ENCODE data around the gene RIT2.
"Not testable (repeated sequence)": the region's sequence is repeated elsewhere in the genome, so short reads cannot be mapped to it uniquely, and the experiment has no call there.

Gene RIT2

GRCh38 chr18:42854558-42854957 is 260.9 kb downstream of the RIT2 start:
- no peak overlapping the region for H3K4me3 ChIP-seq (ENCODE audit: low read depth, low read length)

- H3K4me3 ChIP-seq (ENCODE audit: low read depth, low read length) = no peak overlapping the region
These were observed 265.1 kb downstream of the RIT2 start for GRCh38 chr18:42850174-42851083.

DNA sequence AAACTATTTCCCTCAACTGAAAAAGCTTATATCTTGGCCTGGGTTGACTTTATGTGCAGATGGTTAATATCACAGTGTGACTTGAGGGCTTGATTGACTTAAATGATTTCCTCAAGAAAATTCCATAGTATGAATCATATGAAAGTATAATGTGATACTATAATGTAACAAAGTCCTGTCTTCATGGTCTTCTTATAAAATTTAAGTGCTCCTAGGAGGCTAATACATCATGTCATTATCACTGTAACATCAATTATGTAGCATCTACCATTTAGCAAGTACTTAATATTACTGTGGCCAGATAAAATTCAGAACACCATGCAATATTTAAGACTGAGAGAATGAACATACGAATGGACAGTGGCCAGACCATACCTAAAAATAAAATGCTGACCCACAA is 276.1 kb downstream of the RIT2 start:
- no peak overlapping the region for H3K4me3 ChIP-seq (ENCODE audit: low read depth, low read length)

DNA sequence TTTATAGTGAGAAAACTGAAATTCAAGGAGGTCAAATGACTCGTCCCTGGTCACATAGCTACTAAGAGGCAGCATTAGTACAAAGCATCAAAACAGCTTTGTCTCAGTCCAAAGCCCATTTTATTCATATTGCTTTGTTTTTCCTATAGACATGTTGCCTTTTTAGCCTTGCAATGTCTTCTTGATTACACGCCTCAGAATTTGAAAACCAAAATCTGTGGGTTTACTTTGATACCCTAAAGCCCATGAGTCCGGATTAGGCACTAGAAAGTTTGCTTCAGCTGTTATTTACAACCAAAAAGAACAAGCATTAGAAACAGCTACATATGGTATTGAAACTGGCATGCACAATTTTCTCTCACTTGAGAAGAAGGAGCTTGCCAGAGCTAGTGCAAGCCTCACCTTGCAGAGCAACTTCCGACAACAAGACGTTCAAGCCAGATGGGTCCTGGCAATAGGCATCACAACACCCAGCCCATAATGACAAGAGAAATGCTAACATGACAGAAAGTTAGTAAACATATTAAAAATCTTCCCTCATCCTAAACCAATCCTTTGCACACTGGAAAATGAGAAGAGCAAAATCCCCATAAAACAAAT is 276.8 kb downstream of the RIT2 start:
- no peak overlapping the region for H3K4me3 ChIP-seq (ENCODE audit: low read depth, low read length)

- no peak overlapping the region for H3K4me3 ChIP-seq (ENCODE audit: low read depth, low read length)
These were observed 284.5 kb downstream of the RIT2 start for GRCh38 chr18:42830936-42831335.

- no peak overlapping the region for H3K4me3 ChIP-seq (ENCODE audit: low read depth, low read length)
These were observed 286.6 kb downstream of the RIT2 start for GRCh38 chr18:42828881-42829280.

DNA sequence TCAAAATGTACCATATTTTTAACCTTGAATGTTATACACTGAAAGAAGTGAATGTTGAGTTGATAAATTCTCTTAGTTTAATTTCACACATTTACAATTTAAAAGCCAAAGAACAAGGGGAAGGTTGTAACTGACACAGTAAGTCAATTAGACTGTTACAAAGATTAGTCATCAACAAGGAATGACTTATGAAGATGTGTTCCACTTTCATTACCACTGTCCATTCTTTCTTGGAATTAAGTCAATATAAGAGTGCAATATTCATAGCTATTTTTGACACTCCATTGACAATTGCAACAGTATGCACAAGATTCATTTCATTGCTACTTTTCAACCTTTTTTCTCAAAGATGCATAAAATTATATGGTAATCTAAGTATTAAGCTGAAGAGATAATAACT is 291.3 kb downstream of the RIT2 start:
- no peak overlapping the region for H3K4me3 ChIP-seq (ENCODE audit: low read depth, low read length)

GRCh38 chr18:42822711-42823110 is 292.8 kb downstream of the RIT2 start:
- H3K4me3 ChIP-seq (ENCODE audit: low read depth, low read length) = no peak overlapping the region

- H3K4me3 ChIP-seq (ENCODE audit: low read depth, low read length) = no peak overlapping the region
These were observed 294.0 kb downstream of the RIT2 start for GRCh38 chr18:42821492-42821891.

- H3K4me3 ChIP-seq (ENCODE audit: low read depth, low read length) = no peak overlapping the region
These were observed 300.9 kb downstream of the RIT2 start for GRCh38 chr18:42814618-42815017.

- H3K4me3 ChIP-seq (ENCODE audit: low read depth, low read length) = no peak overlapping the region
These were observed 301.3 kb downstream of the RIT2 start for GRCh38 chr18:42814184-42814583.

DNA sequence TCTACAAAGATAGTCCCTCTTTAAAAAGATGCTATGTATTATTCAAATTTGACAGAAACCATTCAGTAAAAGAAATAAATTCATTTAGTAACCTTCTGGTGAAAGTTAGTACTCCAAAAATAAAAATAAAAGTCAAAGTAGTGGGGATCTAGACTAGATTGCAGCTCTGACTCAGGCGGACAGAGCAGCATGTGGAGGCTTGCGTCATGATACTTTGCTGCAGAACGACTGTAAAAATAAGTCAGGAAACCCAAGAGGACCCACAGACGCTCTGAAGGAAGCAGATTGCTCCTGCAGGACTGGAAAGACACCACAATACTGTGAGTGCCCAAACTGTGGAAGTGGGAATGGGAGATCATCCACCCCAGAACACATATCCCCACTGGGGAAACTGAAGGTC is 301.9 kb downstream of the RIT2 start:
- no peak overlapping the region for H3K4me3 ChIP-seq (ENCODE audit: low read depth, low read length)

GRCh38 chr18:42807887-42808286 is 307.6 kb downstream of the RIT2 start:
- no peak overlapping the region for H3K4me3 ChIP-seq (ENCODE audit: low read depth, low read length)

- H3K4me3 ChIP-seq (ENCODE audit: low read depth, low read length) = no peak overlapping the region
These were observed 313.8 kb downstream of the RIT2 start for GRCh38 chr18:42801706-42802105.

- H3K4me3 ChIP-seq (ENCODE audit: low read depth, low read length) = no peak overlapping the region
These were observed 316.8 kb downstream of the RIT2 start for GRCh38 chr18:42798606-42799170.

DNA sequence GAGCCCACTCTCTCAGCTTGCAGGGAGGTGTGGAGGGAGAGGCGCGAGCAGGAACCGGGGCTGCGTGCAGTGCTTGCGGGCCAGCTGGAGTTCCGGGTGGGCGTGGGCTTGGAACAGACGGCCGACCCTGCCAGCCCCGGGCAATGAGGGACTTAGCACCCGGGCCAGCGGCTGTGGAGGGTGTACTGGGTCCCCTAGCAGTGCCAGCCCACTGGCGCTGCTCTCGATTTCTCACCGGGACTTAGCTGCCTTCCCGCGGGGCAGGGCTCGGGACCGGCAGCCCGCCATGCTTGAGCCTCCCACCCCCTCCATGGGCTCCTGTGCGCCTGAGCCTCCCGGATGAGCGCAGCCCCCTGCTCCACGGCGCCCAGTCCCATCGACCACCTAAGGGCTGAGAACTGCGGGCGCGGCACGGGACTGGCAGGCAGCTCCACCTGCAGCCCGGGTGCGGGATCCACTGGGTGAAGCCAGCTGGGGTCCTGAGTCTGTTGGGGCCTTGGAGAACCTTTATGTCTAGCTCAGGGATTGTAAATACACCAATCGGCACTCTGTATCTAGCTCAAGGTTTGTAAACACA is 320.2 kb downstream of the RIT2 start:
- not testable (repeated sequence) for H3K4me3 ChIP-seq (ENCODE audit: low read depth, low read length)

GRCh38 chr18:42792731-42793130 is 322.8 kb downstream of the RIT2 start:
- no peak overlapping the region for H3K4me3 ChIP-seq (ENCODE audit: low read depth, low read length)

GRCh38 chr18:42784632-42785031 is 330.9 kb downstream of the RIT2 start:
- no peak overlapping the region for H3K4me3 ChIP-seq (ENCODE audit: low read depth, low read length)

GRCh38 chr18:42782929-42783328 is 332.6 kb downstream of the RIT2 start:
- H3K4me3 ChIP-seq (ENCODE audit: low read depth, low read length) = no peak overlapping the region

DNA sequence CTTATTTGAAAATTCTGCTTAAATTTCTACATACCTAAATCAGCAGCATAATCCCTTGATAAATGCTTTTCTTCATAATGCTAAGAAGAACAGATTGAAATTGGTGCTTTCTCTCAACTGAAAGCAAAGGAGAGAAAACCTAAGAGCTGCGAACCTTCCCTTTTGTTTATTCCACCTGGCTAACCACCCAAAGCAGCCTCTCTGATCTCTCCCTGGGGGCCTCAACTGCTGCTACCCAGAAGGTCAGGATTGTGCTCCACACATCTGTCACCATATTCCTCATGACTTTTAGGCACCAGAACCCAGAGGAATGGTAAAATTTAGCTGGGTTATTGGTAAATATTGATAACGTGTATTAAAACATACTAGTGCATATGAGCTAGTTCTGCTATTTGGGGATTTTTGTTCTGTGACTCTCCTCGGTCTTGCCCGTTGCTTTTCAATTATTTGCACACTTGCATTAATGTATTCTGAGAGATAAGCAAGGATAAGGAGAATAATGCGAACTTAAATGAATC is 334.1 kb downstream of the RIT2 start:
- H3K4me3 ChIP-seq (ENCODE audit: low read depth, low read length) = no peak overlapping the region

GRCh38 chr18:42780171-42780570 is 335.3 kb downstream of the RIT2 start:
- H3K4me3 ChIP-seq (ENCODE audit: low read depth, low read length) = no peak overlapping the region

All from iPS-11a (cell line).